ENCODE results near the gene NHERF2. TPM values are rescaled to one million over a fixed set of nuclear protein-coding genes. Genes with fewer than 3 reads are reported as not detected.

NHERF2 gene
- total and polyA plus RNA-seq, 9 of the 15 experiments (the other 6 are each of a cell fraction or from before 2014, with no cell fraction given) = 0.15 to 42.0 (median 12.5) TPM

DNA sequence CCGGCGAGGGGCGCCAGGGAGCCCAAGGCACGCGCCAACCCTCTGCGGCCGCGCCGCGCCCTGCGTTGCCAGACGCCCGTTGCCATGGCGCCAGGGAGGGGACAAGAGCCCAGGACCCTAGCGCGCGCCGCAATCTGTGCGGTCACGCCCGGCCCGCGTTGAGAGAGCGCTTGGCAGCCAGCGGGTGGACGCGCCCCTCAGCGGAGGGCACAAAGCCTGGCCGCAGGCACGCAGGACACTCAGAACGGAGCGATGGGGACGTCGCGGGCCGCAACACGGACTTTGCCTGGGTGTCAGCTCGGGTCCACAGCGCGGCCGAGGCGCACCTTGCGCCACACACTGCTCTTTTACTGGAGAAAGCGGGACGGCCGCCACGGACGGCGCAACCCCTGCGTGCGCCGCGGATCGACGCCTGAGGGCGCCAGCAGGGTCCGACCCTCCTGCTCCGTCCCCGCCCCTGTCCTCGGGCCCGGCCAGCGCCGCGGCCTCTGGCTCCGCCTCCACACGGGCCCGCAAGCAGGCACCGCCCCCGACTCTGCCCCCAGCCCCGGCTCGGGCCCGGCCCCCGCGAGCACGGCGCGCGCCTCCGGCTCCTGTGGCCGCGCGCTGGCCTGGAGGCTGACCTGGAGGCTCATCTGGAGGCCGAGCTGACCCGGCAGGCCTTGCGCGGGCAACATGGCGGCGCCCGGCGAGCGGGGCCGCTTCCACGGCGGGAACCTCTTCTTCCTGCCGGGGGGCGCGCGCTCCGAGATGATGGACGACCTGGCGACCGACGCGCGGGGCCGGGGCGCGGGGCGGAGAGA lies 43.0 kb upstream of the NHERF2 start, which contains the start of gene GFER (continued):
- TF ChIP-seq, protein P1, sequence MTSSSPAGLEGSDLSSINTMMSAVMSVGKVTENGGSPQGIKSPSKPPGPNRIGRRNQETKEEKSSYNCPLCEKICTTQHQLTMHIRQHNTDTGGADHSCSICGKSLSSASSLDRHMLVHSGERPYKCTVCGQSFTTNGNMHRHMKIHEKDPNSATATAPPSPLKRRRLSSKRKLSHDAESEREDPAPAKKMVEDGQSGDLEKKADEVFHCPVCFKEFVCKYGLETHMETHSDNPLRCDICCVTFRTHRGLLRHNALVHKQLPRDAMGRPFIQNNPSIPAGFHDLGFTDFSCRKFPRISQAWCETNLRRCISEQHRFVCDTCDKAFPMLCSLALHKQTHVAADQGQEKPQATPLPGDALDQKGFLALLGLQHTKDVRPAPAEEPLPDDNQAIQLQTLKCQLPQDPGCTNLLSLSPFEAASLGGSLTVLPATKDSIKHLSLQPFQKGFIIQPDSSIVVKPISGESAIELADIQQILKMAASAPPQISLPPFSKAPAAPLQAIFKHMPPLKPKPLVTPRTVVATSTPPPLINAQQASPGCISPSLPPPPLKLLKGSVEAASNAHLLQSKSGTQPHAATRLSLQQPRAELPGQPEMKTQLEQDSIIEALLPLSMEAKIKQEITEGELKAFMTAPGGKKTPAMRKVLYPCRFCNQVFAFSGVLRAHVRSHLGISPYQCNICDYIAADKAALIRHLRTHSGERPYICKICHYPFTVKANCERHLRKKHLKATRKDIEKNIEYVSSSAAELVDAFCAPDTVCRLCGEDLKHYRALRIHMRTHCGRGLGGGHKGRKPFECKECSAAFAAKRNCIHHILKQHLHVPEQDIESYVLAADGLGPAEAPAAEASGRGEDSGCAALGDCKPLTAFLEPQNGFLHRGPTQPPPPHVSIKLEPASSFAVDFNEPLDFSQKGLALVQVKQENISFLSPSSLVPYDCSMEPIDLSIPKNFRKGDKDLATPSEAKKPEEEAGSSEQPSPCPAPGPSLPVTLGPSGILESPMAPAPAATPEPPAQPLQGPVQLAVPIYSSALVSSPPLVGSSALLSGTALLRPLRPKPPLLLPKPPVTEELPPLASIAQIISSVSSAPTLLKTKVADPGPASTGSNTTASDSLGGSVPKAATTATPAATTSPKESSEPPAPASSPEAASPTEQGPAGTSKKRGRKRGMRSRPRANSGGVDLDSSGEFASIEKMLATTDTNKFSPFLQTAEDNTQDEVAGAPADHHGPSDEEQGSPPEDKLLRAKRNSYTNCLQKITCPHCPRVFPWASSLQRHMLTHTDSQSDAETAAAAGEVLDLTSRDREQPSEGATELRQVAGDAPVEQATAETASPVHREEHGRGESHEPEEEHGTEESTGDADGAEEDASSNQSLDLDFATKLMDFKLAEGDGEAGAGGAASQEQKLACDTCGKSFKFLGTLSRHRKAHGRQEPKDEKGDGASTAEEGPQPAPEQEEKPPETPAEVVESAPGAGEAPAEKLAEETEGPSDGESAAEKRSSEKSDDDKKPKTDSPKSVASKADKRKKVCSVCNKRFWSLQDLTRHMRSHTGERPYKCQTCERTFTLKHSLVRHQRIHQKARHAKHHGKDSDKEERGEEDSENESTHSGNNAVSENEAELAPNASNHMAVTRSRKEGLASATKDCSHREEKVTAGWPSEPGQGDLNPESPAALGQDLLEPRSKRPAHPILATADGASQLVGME (CRISPR knock-in tag; IDR thresholded peaks at IDR 0.05) = no peak
- TF ChIP-seq HNRNPH1 (optimal IDR thresholded peaks at IDR 0.05; ENCODE audit: low read depth, low read length) (no peak), EP400 (IDR thresholded peaks at IDR 0.05) (no peak), TCF3 (CRISPR knock-in tag; IDR thresholded peaks at IDR 0.05) (0 out of 2 replicates have a peak, but pooled peaks have one; percentile 7), ZNF408 (CRISPR knock-in tag; IDR thresholded peaks at IDR 0.05; ENCODE audit: low read depth) (no peak), OTX1 (CRISPR knock-in tag; IDR thresholded peaks at IDR 0.05) (no peak), POLR3G (IDR thresholded peaks at IDR 0.05; ENCODE audit: extremely low read depth, insufficient read length, insufficient replicate concordance) (no peak), HEY1 (CRISPR knock-in tag; IDR thresholded peaks at IDR 0.05; ENCODE audit: borderline replicate concordance) (no peak), BACH1 (tag; IDR thresholded peaks at IDR 0.05) (no peak; the same call in 1 of the 2 replicates), FOXM1 (IDR thresholded peaks at IDR 0.05; ENCODE audit: low read depth) (no peak), FOXM1 (CRISPR knock-in tag; IDR thresholded peaks at IDR 0.05; ENCODE audit: low read depth) (peak; percentile 89), RAD51 (IDR thresholded peaks at IDR 0.05; ENCODE audit: borderline replicate concordance, low read depth) (no peak), RBM17 (IDR thresholded peaks at IDR 0.05; ENCODE audit: borderline replicate concordance, low read depth, low read length) (no peak), ZNF165 (CRISPR knock-in tag; IDR thresholded peaks at IDR 0.05; ENCODE audit: borderline replicate concordance) (no peak), MEF2A (IDR thresholded peaks at IDR 0.05; ENCODE audit: control insufficient read depth, low read depth, low read length) (no peak), TARDBP (IDR thresholded peaks at IDR 0.05) (no peak; the same call in none of the 2 replicates), HDAC6 (IDR thresholded peaks at IDR 0.05; ENCODE audit: low read depth, low read length) (no peak), ZNF23 (CRISPR knock-in tag; IDR thresholded peaks at IDR 0.05) (no peak), RBM15 (IDR thresholded peaks at IDR 0.05; ENCODE audit: insufficient read depth, low read length) (no peak), CHD1 (IDR thresholded peaks at IDR 0.05; ENCODE audit: low read length) (no peak)
- TF ChIP-seq, protein P2, sequence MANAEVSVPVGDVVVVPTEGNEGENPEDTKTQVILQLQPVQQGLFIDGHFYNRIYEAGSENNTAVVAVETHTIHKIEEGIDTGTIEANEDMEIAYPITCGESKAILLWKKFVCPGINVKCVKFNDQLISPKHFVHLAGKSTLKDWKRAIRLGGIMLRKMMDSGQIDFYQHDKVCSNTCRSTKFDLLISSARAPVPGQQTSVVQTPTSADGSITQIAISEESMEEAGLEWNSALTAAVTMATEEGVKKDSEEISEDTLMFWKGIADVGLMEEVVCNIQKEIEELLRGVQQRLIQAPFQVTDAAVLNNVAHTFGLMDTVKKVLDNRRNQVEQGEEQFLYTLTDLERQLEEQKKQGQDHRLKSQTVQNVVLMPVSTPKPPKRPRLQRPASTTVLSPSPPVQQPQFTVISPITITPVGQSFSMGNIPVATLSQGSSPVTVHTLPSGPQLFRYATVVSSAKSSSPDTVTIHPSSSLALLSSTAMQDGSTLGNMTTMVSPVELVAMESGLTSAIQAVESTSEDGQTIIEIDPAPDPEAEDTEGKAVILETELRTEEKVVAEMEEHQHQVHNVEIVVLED (CRISPR knock-in tag; IDR thresholded peaks at IDR 0.05) = peak; percentile 58; the same call in 1 of the 2 replicates

Data from K562 (cell line).